RWPE2 (cell line): ENCODE measurements around the gene TSR1.
A peak's percentile ranks its signal among the peaks of the same experiment; 100 is the strongest.

Experiments used
- ATAC-seq: fragments of 200-7000 bp; cut with Tn5 transposase; 3 replicates; pipeline ENCODE4 v1.9.1; 2021; ENCODE audit warnings: low read depth
- DNase-seq: peaks from one replicate; pipeline ENCODE4 v3.0.0-alpha.2; 2020; ENCODE audit warnings: low spot score
- H3K27ac ChIP-seq: fragments of 450-650 bp; 2 replicates; pipeline ENCODE4 v1.5.1; 2017; ENCODE audit warnings: mild to moderate bottlenecking; ENCODE audit not compliant: poor library complexity, severe bottlenecking
- H3K27me3 ChIP-seq: fragments of 250-450 bp; sonication (Bioruptor Pico); 2 replicates; pipeline ENCODE4 v1.5.1; 2021; ENCODE audit warnings: mild to moderate bottlenecking, moderate library complexity; ENCODE audit not compliant: insufficient read depth, poor library complexity, severe bottlenecking
- H3K36me3 ChIP-seq: fragments of 250-450 bp; sonication (Bioruptor Pico); 2 replicates; pipeline ENCODE4 v1.5.1; 2020; ENCODE audit warnings: low read depth, mild to moderate bottlenecking, moderate library complexity
- H3K4me1 ChIP-seq: fragments of 250-450 bp; sonication (Bioruptor Pico); 2 replicates; pipeline ENCODE4 v1.5.1; 2021; ENCODE audit warnings: mild to moderate bottlenecking, moderate library complexity; ENCODE audit not compliant: insufficient read depth, poor library complexity, severe bottlenecking
- H3K4me3 ChIP-seq: fragments of 250-450 bp; sonication (Bioruptor Pico); 2 replicates; pipeline ENCODE4 v1.5.1; 2021; ENCODE audit warnings: mild to moderate bottlenecking, moderate library complexity; ENCODE audit not compliant: severe bottlenecking
- H3K9me3 ChIP-seq: fragments of 250-450 bp; sonication (Bioruptor Pico); 2 replicates; pipeline ENCODE4 v1.5.1; 2021; ENCODE audit warnings: mild to moderate bottlenecking, moderate library complexity; ENCODE audit not compliant: severe bottlenecking
- CTCF ChIP-seq: fragments of 450-650 bp; IDR thresholded peaks from one replicate; pipeline ENCODE4 v1.5.1; 2017; ENCODE audit warnings: mild to moderate bottlenecking, moderate library complexity; ENCODE audit not compliant: poor library complexity, severe bottlenecking

TSR1 gene

GRCh38 chr17:2369551-2370210 lies 33.4 kb upstream of the TSR1 start:
- TF ChIP-seq CTCF, result no peak
- Histone ChIP-seq H3K27me3 (no peaks in the 10 kb centered on the region), H3K27ac (no peak overlapping the region), H3K4me3 (no peak overlapping the region), H3K4me1 (no peaks in the 10 kb centered on the region), H3K9me3 (no peaks in the 10 kb centered on the region), H3K36me3 (peaks cover 5% of the 10 kb centered on the region; the same call in 1 of the 2 replicates)
- ATAC-seq (no peak), DNase-seq (no peak)

GRCh38 chr17:2369039-2369438 lies 32.8 kb upstream of the TSR1 start:
- no peaks in the 10 kb centered on the region for H3K4me1 ChIP-seq
- peaks cover 5% of the 10 kb centered on the region for H3K36me3 ChIP-seq
- no peaks in the 10 kb centered on the region for H3K9me3 ChIP-seq
- no peak overlapping the region for H3K4me3 ChIP-seq
- no peak overlapping the region for H3K27ac ChIP-seq
- no peak for ATAC-seq
- no peaks in the 10 kb centered on the region for H3K27me3 ChIP-seq
- TF ChIP-seq CTCF, result no peak
- DNase-seq, result no peak

- no peak for TF ChIP-seq CTCF
- no peaks in the 10 kb centered on the region for H3K9me3 ChIP-seq
- H3K4me1 ChIP-seq, result no peaks in the 10 kb centered on the region
- no peaks in the 10 kb centered on the region for H3K27me3 ChIP-seq
- no peak overlapping the region for H3K27ac ChIP-seq
- peaks cover 9% of the 10 kb centered on the region for H3K36me3 ChIP-seq
- DNase-seq, result no peak
- ATAC-seq, result no peak
- H3K4me3 ChIP-seq, result no peak overlapping the region
These were observed 32.1 kb upstream of the TSR1 start for GRCh38 chr17:2368359-2368758.

- H3K4me3 ChIP-seq, result no peak overlapping the region
- H3K4me1 ChIP-seq, result no peaks in the 10 kb centered on the region
- H3K36me3 ChIP-seq, result peaks cover 4% of the 10 kb centered on the region; the same call in 1 of the 2 replicates
- H3K9me3 ChIP-seq, result no peaks in the 10 kb centered on the region
- no peaks in the 10 kb centered on the region for H3K27me3 ChIP-seq
- ATAC-seq, result no peak
- no peak for DNase-seq
- peak; percentile 16 for TF ChIP-seq CTCF
- no peak overlapping the region for H3K27ac ChIP-seq
These were observed 30.7 kb upstream of the TSR1 start for GRCh38 chr17:2366747-2367494.

- H3K4me3 ChIP-seq, result no peak overlapping the region
- ATAC-seq (no peak), DNase-seq (peak; percentile 59)
- peaks cover 4% of the 10 kb centered on the region; the same call in 1 of the 2 replicates for H3K36me3 ChIP-seq
- no peak for TF ChIP-seq CTCF
- H3K27me3 ChIP-seq, result no peaks in the 10 kb centered on the region
- no peak overlapping the region for H3K27ac ChIP-seq
- H3K9me3 ChIP-seq, result no peaks in the 10 kb centered on the region
- peaks cover 4% of the 10 kb centered on the region for H3K4me1 ChIP-seq
These were observed 28.9 kb upstream of the TSR1 start for GRCh38 chr17:2365132-2365531.
